C4-2B (cell line): ENCODE results near the gene ZNF888.

Experiments
- CTCF ChIP-seq: fragments of 450-650 bp; conservative IDR thresholded peaks from 2 replicates; pipeline ENCODE4 v1.5.1; 2017; ENCODE audit warnings: mild to moderate bottlenecking
- ZFX ChIP-seq: fragments of 450-650 bp; IDR thresholded peaks from 2 replicates; pipeline ENCODE4 v1.6.1; 2017

- no peak for TF ChIP-seq CTCF
- no peak for TF ChIP-seq ZFX
Observed at GRCh38 chr19:52943134-52943883, 20.1 kb upstream of the ZNF888 start.
